GM12892 (cell line): ENCODE data around the gene CCDC124.
"Not testable (repeated sequence)": the region's sequence is repeated elsewhere in the genome, so short reads cannot be mapped to it uniquely, and the experiment has no call there.

ENCODE experiments used
- DNase-seq: peaks from one replicate; pipeline ENCODE4 v3.0.0; 2011; ENCODE audit not compliant: insufficient read length
- FAIRE-seq: peaks from 2 replicates; lab custom pipeline; 2011; peaks lifted over from hg19 to GRCh38; lab: Jason Lieb, UNC
- POLR2A ChIP-seq: IDR thresholded peaks from 2 replicates; pipeline ENCODE4 v1.6.1; 2011; ENCODE audit warnings: low read depth, low read length, control low read depth
- POLR2AphosphoS5 ChIP-seq: IDR thresholded peaks from 2 replicates; pipeline ENCODE4 v1.6.1; 2011; ENCODE audit warnings: low read depth, low read length, control low read depth
- TAF1 ChIP-seq: IDR thresholded peaks from 2 replicates; pipeline ENCODE4 v1.6.1; 2011; ENCODE audit warnings: low read depth, mild to moderate bottlenecking, control low read depth, low read length, borderline replicate concordance

Gene CCDC124

GRCh38 chr19:17910791-17911360 is 21.9 kb upstream of the CCDC124 start:
- TF ChIP-seq POLR2AphosphoS5, result no peak
- TF ChIP-seq TAF1, result no peak
- TF ChIP-seq POLR2A, result no peak
- DNase-seq (no peak), FAIRE-seq (no peak)

GRCh38 chr19:17915940-17916593 is 16.7 kb upstream of the CCDC124 start:
- TF ChIP-seq TAF1 (no peak), POLR2A (no peak), POLR2AphosphoS5 (no peak)
- no peak for FAIRE-seq
- no peak for DNase-seq

DNA sequence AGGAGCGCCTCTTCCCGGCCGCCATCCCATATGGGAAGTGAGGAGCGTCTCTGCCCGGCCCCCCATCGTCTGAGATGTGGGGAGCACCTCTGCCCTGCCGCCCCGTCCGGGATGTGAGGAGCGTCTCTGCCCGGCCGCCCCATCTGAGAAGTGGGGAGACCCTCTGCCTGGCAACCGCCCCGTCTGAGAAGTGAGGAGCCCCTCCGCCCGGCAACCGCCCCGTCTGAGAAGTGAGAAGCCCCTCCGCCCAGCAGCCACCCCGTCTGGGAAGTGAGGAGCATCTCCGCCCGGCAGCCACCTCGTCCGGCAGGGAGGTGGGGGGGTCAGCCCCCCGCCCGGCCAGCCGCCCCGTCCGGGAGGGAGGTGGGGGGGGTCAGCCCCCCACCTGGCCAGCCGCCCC is 14.7 kb upstream of the CCDC124 start:
- not testable (repeated sequence) for DNase-seq, FAIRE-seq

DNA sequence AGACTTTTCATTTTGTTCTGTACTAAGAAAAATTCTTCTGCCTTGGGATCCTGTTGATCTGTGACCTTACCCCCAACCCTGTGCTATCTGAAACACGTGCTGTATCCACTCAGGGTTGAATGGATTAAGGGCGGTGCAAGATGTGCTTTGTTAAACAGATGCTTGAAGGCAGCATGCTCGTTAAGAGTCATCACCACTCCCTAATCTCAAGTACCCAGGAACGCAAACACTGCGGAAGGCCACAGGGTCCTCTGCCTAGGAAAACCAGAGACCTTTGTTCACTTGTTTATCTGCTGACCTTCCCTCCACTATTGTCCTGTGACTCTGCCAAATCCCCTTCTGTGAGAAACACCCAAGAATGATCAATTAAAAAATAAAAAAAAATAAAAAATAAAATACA is 13.7 kb upstream of the CCDC124 start:
- FAIRE-seq, DNase-seq: not testable (repeated sequence)

- no peak for TF ChIP-seq POLR2AphosphoS5
- no peak for TF ChIP-seq POLR2A
- FAIRE-seq (no peak), DNase-seq (no peak)
Measured at GRCh38 chr19:17920527-17920926, 12.3 kb upstream of the CCDC124 start.

DNA sequence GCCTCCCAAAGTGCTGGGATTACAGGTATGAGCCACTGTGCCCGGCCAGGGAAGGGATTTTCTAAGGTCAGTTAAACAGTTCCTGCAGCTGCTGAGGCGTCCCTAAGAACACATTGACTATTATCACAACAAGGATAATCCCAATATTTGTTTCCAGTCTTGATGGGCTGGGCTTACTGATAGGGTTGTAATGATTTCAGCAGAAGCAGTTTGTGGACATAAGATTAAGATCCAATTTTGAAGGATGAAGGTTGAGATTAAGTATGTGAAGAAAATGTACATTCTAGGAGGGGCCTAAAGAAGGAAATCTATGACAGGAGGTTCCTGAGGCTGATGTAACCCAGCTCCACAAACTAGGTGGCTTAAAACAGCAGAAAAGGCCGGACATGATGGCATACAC is 10.7 kb upstream of the CCDC124 start:
- no peak for DNase-seq
- TF ChIP-seq POLR2AphosphoS5 (no peak), TAF1 (no peak), POLR2A (no peak)
- FAIRE-seq, result no peak

DNA sequence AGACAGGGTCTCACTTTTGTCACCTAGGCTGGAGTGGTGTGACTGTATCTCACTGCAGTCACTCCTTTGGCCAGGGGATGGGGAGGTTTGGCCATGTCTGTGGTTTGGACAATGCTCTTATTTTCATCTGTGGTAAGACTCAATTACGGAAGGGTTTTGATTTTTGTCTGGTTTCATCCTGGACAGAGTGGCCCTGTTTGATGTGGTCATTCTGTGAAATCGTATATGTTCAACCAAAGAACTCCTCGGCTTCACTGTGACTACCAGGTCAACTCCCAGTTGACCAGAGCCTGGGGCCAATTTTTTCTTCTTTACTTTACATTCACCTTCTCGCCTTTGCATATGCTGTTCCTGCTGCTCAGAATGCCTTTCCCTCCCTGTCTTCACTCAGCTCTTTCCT is 6.8 kb upstream of the CCDC124 start:
- DNase-seq (no peak), FAIRE-seq (no peak)
- TF ChIP-seq POLR2AphosphoS5, result no peak
- TF ChIP-seq POLR2A, result no peak
- no peak for TF ChIP-seq TAF1

DNA sequence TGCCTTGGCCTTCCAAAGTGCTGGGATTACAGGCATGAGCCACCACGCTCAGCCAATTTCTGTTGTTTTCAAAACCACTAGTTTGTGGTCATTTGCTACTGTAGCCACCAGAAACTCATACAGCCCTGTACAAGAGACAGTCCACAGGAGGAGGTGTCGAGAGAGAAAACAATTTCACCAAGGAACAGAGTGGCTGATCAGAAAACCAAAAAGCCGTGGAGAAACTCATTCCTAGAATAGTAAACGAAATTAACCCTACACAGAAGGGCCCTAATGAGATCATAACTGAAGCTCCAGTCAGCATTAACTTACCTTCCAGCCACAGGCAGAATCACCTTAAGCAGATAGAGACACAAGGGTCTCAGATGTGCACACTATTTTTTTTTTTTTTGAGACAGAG is 3.8 kb upstream of the CCDC124 start:
- FAIRE-seq, result peak; percentile 5
- DNase-seq, result no peak
- TF ChIP-seq POLR2A (no peak), POLR2AphosphoS5 (no peak), TAF1 (no peak)

GRCh38 chr19:17931532-17932191 is 1.2 kb upstream of the CCDC124 start:
- TF ChIP-seq POLR2AphosphoS5 (no peak), POLR2A (no peak), TAF1 (no peak)
- FAIRE-seq, result no peak
- no peak for DNase-seq

DNA sequence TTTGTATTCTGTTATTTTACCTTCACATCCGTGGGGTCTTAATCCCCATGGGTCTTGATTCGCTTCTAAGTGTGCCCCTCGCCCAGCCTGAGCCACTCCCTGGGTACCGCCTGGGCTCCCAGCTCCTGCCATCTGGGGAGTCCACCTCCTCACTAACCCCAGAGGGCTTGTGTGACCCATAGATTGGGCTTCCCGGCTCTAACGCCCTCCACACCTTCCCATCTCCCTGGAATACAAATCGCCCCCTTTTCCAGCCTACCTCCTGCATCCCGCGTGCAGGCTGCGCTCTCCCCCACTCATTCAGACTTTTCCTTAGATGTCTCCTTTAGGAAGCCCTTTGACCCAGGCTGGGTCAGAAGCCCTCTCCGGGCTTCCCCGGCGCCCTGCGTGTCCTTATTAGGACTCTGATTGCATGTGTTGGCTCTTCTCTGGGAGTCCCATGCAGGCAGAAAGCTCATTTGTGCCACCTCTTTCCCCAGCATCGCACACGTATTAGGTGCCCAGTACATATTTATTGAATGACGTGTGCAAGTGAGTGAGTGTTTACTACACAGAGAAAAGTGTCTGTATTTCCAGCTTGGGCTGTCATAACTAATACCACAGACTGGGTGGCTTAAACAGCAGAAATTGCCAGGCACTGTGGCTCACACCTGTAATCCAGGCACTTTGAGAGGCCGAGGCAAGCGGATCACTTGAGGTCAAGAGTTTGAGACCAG is 757 bp downstream of the CCDC124 start:
- FAIRE-seq, result no peak
- TF ChIP-seq POLR2AphosphoS5 (no peak), TAF1 (no peak)

GRCh38 chr19:17936379-17936778 is 3.6 kb downstream of the CCDC124 start:
- DNase-seq, result no peak
- no peak for FAIRE-seq
- no peak for TF ChIP-seq POLR2AphosphoS5
- TF ChIP-seq POLR2A, result no peak
- TF ChIP-seq TAF1, result no peak

More for the DNA sequence above, 757 bp downstream of the CCDC124 start:
- DNase-seq, result no peak
